Kidney (tissue), 14 donors: ENCODE measurements around the gene PSMB5. TPM values are rescaled to one million over a fixed set of nuclear protein-coding genes. Genes with fewer than 3 reads are reported as not detected.

ENCODE experiments used
- DNase-seq, 5 donors: peaks; one replicate each; pipeline ENCODE4 v3.0.0-alpha.2; 2013 to 2020
- FAIRE-seq: peaks from 2 replicates; lab custom pipeline; 2012; peaks lifted over from hg19 to GRCh38; lab: Jason Lieb, UNC
- H3K27ac ChIP-seq, 2 donors: one replicate each; pipeline ENCODE4 v1.7.0; 2013; ENCODE audit warnings: low read depth in 2 of 2, low read length in 2 of 2, inconsistent platforms in 1 of 2
- H3K27me3 ChIP-seq: one replicate; pipeline ENCODE4 v1.7.1; 2013; ENCODE audit warnings: low read length, inconsistent platforms; ENCODE audit not compliant: control insufficient read depth, insufficient read depth
- H3K36me3 ChIP-seq, 3 donors: one replicate each; pipeline versions ENCODE4 v1.7.0 to v1.7.1; 2013; ENCODE audit warnings: low read length in 3 of 3, control low read depth in 1 of 3, inconsistent platforms in 1 of 3; ENCODE audit not compliant: insufficient read depth in 3 of 3, control insufficient read depth in 2 of 3
- H3K4me1 ChIP-seq, 3 donors: one replicate each; pipeline versions ENCODE4 v1.7.0 to v1.7.1; 2013; ENCODE audit warnings: low read length in 3 of 3, inconsistent platforms in 1 of 3, low read depth in 1 of 3; ENCODE audit not compliant: control insufficient read depth in 2 of 3, insufficient read depth in 2 of 3
- H3K4me3 ChIP-seq, 3 donors: one replicate each; pipeline versions ENCODE4 v1.7.0 to v1.8.1; 2013; ENCODE audit warnings: low read length in 3 of 3, control low read depth in 1 of 3, inconsistent platforms in 1 of 3
- H3K9ac ChIP-seq, 3 donors: one replicate each; pipeline versions ENCODE4 v1.7.0 to v1.7.1; 2013; ENCODE audit warnings: low read length in 3 of 3, control low read depth in 1 of 3, inconsistent platforms in 1 of 3
- H3K9me3 ChIP-seq, 3 donors: one replicate each; pipeline versions ENCODE4 v1.7.0 to v1.7.1; 2013; ENCODE audit warnings: low read length in 3 of 3, control low read depth in 1 of 3, inconsistent platforms in 1 of 3; ENCODE audit not compliant: control insufficient read depth in 2 of 3, insufficient read depth in 1 of 3
- intact Hi-C: fragments of 100-400 bp; cut with DNase I; formaldehyde crosslinking; loops from one replicate; pipeline ENCODE4 v1.11.1; 2022
- polyA plus RNA-seq: library from polyadenylated mRNA; stranded (reverse); fragments of 350-450 nt; fragmentation: Illumina TruSeq; extraction: RNeasy Lipid Tissue Mini Kit (QIAGEN cat#74804); gene quantifications from one replicate; pipeline ENCODE4 v1.2.3, GENCODE V29; 2014; ENCODE audit warnings: low read depth, low replicate concordance; ENCODE audit not compliant: insufficient read depth
- total RNA-seq: library from RNA; stranded (reverse); fragmentation: NEBNext Ultra II Directional; extraction: Animal tissue kit (Norgen Biotek cat#: 25700); gene quantifications from one replicate; pipeline ENCODE4 v1.2.1, GENCODE V29; 2021
- TF ChIP-seq, protein P1 (sequence below): IDR thresholded peaks from 3 replicates; pipeline ENCODE4 v1.5.1; 2012; ENCODE audit warnings: mild to moderate bottlenecking, moderate library complexity, borderline replicate concordance; ENCODE audit not compliant: insufficient read depth; ENCODE audit errors: extremely low read depth
- donor health status: control.
- donor health status: control.
- donor health status: control.
- donor health status: control.
- donor health status: control.
- donor health status: DM: yes; HTN: yes; CAD: no.
- donor health status: Normal renal cell carcinoma (clear cell type).

PSMB5 gene
- total and polyA plus RNA-seq, 2 donors from 2014 or later, result 87.1 to 190 TPM

DNA sequence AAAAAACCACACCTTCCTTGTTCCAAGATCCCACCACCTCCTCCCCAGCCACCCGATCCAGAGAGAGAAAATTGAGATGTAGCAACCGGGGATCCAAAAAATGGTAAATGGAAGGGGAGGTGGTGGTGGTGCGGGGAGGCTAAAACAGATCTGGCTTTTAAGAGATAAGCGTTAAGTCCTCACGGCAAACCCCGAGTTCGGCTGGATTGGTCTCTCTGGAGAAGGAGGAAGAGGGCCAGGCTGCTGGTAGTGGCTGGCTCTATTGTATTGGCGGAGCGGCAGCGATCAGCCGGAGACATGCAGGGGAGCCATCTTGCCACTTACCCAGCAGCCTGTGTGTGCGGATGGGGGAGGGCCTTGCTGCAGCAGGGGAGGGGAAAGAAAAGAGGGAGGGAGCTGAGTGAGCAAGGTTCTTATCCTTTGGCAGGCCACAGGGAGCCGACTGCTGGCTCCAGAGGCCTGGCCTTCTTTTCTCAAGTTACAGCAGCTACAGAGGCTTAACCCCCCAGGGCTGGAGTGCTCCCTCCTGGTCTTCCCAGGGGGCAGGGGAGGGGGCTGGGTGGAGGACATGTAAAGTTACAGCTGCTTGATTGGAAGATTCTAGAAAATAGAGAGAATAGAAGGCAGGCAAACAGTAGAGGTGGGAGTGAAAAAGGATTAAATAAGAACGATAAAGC lies 36.7 kb upstream of the PSMB5 start:
- H3K27me3 ChIP-seq, result no peaks in the 10 kb centered on the region
- TF ChIP-seq, protein P1, sequence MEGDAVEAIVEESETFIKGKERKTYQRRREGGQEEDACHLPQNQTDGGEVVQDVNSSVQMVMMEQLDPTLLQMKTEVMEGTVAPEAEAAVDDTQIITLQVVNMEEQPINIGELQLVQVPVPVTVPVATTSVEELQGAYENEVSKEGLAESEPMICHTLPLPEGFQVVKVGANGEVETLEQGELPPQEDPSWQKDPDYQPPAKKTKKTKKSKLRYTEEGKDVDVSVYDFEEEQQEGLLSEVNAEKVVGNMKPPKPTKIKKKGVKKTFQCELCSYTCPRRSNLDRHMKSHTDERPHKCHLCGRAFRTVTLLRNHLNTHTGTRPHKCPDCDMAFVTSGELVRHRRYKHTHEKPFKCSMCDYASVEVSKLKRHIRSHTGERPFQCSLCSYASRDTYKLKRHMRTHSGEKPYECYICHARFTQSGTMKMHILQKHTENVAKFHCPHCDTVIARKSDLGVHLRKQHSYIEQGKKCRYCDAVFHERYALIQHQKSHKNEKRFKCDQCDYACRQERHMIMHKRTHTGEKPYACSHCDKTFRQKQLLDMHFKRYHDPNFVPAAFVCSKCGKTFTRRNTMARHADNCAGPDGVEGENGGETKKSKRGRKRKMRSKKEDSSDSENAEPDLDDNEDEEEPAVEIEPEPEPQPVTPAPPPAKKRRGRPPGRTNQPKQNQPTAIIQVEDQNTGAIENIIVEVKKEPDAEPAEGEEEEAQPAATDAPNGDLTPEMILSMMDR, result no peak
- peak; percentile 93 to 97 (median 94) for DNase-seq
- peak overlapping the region; percentile 77 to 90 (median 81) for H3K4me3 ChIP-seq
- H3K36me3 ChIP-seq, result peaks cover 13 to 55% (median 28%) of the 10 kb centered on the region in 3 donors
- H3K27ac ChIP-seq, result peak overlapping the region; percentile 72 to 83
- no peaks in the 10 kb centered on the region for H3K9me3 ChIP-seq
- no peak for FAIRE-seq
- intact Hi-C loops, result no loop called here
- H3K4me1 ChIP-seq, result peaks cover 3 to 24% (median 21%) of the 10 kb centered on the region in 3 donors
- H3K9ac ChIP-seq, result peak overlapping the region; percentile 63 to 93 (median 92)

DNA sequence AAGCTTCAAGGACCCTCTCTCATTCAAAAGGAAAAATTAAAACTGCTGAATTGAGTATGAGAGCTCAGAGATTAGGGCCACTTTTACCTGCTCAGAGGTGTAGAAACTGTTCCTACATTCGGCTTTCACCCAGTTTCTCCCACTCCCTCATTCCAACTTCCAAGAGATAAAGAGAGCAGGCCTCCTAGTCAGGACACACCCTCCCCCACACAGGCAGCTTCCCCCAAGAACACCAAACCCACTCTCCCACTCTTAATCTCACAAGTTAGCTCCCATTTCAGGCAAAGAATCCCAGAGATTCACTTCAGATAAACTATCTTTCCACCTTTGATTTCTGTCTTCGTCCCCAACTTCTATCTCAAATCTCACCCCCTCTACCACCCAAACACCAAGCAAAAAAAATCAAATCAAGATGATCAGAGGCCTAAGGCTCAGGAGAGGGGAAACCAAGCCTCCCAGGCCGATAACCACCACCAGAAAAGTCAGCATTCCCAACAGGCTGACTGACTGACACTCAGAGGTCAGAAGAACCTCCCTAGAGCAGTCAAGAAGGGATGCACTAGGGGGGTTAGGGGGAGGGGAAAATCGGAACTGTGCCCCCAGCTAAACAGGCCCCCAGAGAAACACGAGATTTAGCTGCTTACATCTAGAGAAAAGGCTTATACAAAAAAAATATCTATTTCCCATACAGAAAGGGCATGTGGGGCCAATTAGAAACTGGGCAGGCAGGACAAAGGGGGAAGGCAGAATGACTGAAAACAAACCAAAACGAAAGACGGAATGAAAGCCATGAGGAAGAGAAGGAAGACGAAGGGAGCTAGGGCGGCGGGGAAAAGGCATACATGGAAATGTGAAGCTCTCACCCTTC lies 35.8 kb upstream of the PSMB5 start:
- intact Hi-C loops, result no loop called here

DNA sequence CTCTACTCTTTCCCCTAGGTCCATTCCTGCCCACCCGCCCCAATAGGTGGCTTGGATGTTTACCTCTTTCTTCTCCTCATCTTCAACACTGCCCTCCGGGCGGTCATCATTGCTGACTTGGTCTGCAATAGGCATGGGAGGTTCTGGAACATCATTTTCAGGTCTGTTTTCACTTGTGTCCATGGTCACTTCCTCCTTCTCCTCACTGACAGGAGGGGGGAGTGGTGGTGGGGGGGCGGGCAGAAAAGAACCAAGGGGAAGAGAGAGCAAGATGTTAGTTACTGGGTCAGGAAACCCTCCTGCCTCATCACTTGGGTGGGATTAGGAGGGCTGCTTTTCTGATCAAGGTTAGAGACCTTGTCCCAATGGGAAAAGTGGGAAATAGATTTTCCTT lies 34.7 kb upstream of the PSMB5 start:
- Histone ChIP-seq H3K4me1 (peaks cover 3 to 24% (median 21%) of the 10 kb centered on the region in 3 donors), H3K27ac (peak overlapping the region in 1 of 2 donors; percentile 20)

More for the DNA sequence above, 35.8 kb upstream of the PSMB5 start:
- Histone ChIP-seq H3K36me3 (peaks cover 11 to 56% (median 30%) of the 10 kb centered on the region in 3 donors), H3K27me3 (no peaks in the 10 kb centered on the region), H3K27ac (peak overlapping the region; percentile 72 to 83), H3K9me3 (no peaks in the 10 kb centered on the region), H3K4me3 (peak overlapping the region; percentile 77 to 90 (median 81)), H3K4me1 (peaks cover 3 to 24% (median 21%) of the 10 kb centered on the region in 3 donors), H3K9ac (peak overlapping the region; percentile 0 to 93 (median 92))
- FAIRE-seq, result no peak
- TF ChIP-seq, protein P1, result no peak
- peak in 2 of 5 donors; percentile 23 to 41 for DNase-seq

More for the DNA sequence above, 34.7 kb upstream of the PSMB5 start:
- no peaks in the 10 kb centered on the region for H3K27me3 ChIP-seq
- H3K36me3 ChIP-seq, result peaks cover 11 to 49% (median 28%) of the 10 kb centered on the region in 3 donors
- FAIRE-seq (no peak), DNase-seq (no peak)
- peak overlapping the region in 1 of 3 donors; percentile 9 for H3K9ac ChIP-seq
- intact Hi-C loops, result no loop called here
- no peak overlapping the region for H3K4me3 ChIP-seq
- H3K9me3 ChIP-seq, result no peaks in the 10 kb centered on the region
- TF ChIP-seq, protein P1, result no peak
